Fibroblast of skin of left quadriceps (primary cell): Measurements from ENCODE around the gene RFTN1.

Experiments used
- DNase-seq, 2 experiments: peaks; one replicate each; pipeline ENCODE4 v3.0.0-alpha.2; 2013; ENCODE audit warnings: low read depth in 2 of 2

RFTN1 gene

DNA sequence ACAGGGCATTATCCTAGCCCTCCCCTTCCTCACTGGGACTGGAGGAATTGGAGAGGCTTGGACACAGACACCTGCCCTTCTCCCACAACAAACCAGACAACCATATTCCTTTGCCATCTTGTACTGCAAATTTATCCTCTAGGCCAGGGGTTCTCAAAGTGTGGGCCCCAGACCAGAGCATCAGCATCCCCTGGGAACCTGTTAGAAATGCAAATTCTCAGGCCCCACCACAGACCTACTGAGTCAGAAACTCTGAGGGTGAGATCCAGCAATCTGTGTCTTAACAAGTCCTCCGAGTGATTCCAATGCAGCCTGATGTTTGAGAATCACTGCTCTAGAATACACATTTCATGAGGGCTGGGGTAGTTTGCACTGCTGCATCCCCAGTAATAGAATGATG lies 133.1 kb downstream of the RFTN1 start:
- no peak for DNase-seq

DNA sequence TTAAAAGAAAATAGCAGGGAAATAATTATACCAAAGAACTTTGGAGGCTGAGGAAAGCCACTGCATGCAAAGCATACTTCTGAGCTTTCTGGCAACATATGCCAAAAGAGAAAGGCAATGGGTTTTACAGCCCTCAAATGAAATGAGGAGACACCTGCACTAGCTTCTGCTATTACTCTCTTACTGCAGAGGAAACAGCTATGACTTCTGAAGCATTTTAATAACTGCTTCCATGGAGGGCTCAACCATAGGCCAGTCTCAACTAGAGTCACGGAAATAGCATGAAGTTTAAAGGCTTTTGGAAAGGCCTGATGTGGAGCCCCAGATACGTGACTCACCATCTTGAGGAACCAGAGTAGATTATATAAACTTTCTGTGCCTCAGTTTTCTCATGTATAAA lies 133.7 kb downstream of the RFTN1 start:
- DNase-seq: no peak

DNA sequence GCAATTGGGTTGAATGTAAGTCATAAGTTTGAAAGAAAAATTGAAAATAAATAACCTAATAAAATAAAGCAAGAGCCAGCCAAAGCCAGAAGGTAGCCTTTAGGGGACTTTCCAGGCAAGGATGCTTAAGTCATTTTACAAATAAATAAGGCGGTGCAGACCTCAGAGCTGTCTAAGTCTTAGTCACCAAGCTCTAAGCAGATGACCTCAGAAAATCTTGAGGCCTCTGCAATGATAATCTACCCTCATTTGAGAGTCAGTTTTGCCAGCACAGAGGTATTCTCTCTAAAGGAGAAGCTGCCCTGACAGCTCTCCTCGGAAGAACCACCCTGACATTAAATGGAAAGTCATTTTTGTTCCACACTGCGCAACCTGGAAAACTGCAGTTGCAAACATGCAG lies 134.6 kb downstream of the RFTN1 start:
- no peak for DNase-seq

DNA sequence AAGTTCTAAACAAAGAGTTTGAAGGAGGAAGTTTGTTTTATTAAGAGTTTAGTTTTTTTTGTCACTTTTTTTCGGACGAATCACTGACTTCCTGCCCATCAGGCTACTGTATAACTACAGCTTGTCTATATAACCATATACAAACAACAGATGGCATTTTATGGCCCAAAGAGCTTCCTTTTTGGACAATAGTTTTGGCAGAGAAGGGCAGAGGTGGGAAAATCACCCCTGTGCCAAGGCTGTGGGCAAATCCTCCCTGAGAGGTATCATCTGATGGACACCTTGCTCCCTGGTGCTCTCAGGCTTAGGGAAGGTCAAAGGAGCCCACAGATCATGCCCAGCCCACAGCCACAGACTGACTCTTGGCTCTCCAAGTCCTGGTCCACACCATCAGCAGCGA lies 135.1 kb downstream of the RFTN1 start:
- DNase-seq: no peak

GRCh38 chr3:16377847-16378302 lies 135.6 kb downstream of the RFTN1 start:
- no peak for DNase-seq

- DNase-seq: no peak
Observed at GRCh38 chr3:16377196-16377595, 136.3 kb downstream of the RFTN1 start.

DNA sequence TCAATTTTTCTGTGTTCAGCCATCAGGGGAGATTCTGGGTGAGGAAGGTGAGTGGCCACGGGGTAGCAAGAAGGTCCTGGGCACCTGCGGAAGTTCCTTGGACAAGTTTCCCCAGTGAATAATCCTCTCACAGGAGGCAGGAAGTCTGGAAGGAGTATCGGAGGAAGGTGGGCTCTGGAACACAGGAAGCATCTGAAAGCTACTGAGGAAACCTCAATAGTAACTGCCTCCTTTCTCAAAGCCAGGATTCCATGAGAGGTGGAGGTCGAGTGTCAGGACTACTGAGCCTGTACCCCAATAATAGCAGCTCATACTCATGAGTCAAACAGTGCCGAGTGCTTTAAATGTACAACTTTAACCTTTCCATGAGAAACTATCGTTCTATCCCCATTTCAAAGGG lies 137.6 kb downstream of the RFTN1 start:
- no peak for DNase-seq

- no peak for DNase-seq
Observed at GRCh38 chr3:16374935-16375245, 138.6 kb downstream of the RFTN1 start.

DNA sequence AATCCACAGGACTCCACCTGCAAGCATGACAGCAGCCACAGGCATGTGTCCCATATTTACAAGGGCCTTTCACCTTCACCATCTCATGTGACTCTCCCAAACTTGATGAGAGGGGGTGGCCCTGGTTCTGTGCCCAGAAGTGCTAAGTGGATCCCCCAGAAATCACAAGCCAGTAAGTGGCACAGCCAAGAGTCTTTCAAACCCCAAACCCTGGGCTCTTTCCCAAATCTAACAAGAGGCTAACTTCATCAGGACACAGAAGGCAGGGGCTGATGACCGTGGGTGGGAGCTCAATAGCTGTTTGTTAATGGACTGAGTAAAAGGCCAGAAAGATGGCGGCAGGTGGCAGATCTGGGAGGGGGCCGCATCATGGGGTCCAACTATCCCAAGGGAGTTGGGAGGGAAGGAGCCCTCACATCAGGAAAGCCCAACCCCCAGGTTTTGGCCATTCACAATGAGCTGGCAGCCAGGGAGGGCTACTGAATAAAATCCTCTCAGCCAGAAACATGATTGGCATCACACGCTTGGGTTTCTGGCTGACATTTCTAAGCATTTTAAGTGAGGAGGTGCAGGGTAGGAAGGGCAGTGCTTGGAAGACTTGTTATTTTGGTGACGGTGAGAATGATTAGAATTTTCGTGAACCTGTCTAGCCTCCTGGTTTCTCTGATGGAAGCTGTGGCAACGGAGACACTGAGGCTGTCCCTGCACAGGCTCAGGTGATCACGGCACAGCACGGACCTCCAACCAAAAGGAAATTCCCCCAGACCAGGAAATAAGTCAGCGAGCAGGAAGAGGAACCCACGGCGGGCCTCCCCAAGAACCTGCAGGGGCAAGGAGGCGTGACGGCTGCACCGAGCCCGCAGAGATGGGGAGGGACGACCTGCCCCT lies 139.2 kb downstream of the RFTN1 start:
- no peak for DNase-seq

DNA sequence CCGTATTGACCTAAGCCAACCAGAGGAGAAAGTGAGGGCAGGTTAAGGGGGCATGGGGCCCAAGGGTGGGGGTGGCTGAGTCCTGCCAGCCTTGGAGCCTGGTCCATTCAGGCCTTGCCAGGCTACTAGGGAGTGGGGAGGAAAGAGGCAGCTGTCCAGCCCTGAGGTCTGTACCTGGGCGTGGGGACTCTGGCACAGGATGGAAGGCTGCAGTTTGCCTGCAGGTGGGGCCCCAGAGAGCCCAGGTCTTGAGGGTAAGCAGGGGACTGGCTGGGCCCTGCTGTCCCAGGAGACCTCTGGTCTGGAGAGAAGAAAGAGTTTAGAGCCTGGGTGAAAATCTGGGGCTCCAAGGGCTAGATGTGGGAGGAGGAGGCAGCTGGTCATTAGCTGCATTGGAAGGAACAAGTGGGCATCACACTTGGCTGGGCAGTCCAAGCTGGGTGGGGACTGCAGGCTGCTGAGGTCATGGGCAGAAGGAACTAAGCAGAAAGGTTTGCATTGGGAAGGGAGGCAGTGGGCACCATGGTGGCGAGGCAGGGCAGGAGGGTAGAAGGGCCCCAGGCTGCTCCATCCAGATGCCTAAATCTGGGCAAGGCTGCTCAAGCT lies 140.1 kb downstream of the RFTN1 start:
- no peak for DNase-seq

- DNase-seq: no peak
Observed at GRCh38 chr3:16372362-16373292, 140.9 kb downstream of the RFTN1 start.

DNA sequence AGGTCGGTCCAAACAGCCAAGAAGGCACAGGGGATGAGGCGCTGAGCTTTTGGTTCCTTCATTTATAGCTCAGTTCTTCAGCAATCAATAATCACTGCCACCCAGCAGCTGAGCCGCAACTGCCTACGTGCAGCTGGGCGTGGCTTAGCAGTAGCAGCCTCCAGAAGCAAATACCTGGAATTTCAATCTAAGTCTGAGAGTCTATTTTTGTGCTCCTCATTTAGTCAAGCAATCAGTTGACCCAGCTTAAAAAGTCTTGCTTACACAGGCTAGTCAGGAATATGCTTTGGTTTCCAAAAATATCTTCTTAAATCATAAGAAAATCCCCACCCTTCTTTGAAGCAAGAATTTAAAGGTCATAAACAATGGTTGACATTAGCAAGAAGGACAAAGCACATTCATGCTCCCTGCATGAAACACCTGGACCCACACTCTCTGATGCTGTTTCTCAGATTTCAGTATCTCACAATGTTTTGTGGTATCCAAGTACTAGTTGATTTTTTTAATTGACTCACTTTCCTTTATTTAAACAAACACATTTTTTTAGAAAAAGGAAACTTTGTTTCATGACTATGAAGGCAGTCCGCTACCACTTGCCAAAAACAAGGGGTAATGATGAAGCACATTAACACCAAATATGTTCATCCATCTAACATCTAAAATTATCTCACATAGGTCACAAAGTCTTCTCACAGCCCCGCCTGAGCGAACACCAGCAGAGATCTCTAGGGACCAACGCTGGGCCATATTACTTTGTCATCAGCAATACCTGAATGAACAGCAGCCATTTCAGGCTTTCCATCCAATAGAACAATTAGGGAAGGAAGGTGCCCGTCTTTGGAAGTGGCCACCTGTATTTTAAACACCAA lies 142.4 kb downstream of the RFTN1 start:
- no peak for DNase-seq

DNA sequence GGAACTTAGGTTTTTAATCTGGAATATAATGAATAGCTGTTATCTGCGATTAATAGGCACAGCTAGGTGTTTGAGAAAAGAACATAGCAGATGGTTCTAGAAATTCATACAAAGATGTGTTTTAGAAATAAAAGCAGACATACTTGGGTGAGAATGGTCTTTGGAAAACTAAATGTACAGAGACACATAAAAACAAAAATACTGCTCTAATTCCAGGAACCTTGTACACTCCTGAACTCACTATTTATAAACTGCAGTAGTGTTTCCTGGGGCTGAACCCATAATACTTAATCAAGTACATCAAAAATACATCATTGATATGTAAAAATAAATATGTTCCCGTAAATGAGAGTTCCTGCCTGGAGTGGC lies 143.0 kb downstream of the RFTN1 start:
- no peak for DNase-seq

- DNase-seq: no peak
Observed at GRCh38 chr3:16369885-16370284, 143.6 kb downstream of the RFTN1 start.

DNA sequence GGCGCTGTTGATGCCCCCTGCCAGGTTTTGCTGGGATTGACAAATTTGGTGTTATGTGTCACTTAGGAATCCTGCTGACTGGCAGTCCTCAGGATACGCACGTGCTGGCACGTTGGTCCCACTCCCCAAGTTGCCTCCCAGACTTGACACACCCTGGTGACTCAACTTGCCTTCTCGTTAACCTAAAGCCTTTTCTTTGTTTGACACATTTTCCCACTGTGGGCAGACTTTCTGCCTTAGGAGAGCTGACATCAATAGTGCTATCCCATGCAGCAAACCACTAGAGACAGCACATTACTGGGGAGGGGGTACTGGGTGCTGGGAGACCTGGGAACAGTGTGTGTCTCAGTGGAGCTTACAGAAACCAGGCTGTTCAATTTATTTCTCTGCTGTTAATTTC lies 144.2 kb downstream of the RFTN1 start:
- no peak for DNase-seq

DNA sequence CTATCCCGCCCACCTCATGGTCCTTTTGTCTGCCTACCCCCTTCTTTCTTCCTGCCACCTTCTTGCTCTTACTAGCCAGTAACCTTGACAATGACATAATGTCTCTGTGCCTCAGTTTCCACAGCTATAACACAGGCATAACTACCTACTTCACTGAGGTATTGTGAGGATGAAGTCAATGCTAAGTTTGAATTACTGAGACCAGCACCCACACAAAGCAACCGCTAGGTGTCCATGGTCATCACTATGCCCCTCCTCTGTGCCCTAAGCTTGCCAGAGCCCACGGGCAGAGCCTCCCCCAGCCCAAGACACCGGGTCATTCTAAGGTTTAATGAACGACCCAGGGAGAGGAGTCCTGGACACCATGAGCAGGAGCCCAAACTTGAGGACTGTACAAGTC lies 146.9 kb downstream of the RFTN1 start:
- no peak for DNase-seq

DNA sequence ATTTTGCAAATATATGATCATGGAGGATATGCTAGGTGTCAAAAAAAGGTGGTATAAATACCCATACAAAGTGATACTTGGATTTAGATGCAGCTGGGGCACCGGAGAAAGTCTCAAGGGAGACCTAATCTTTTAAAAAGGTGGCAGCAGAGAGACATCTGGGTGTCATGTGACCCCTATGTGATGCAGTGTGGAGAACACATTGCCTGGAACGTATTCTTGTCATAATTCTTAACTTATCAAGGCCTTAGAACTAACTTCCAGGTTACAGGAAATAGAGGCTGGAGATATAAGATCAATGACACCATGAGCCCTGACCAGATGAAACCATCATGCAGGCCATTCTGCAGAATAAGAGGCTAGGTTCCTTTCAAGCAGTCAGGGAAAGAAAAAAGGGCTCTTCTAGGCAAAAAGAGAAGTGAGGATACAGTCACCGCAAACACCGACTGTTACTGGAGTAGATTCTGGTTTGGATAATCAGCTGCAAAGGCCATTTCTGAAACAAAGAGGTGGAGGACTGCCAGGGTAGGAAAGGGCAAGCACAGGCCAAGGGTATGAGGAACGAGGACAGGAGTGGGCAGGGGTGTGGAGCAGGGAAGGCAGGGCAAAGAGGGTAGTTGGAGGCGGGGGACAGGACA lies 147.9 kb downstream of the RFTN1 start:
- no peak for DNase-seq

DNA sequence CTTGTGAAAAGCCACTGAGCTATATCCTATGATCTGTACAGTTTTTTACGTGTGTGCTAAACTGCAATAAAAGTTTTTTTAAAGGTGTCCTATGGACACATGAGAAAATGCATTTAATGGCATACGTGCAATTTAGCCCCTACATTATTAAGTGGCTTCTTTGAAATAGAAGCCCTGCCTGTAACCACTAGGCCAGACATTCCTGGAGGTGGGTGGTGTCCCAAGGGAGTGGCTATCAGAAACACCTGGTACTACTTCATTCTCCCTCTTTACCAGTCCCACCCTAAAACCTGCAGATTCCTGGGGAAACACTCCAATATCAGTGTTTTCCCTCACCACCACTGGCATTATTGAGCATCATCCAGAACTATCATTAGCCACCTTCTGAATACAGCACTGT lies 148.5 kb downstream of the RFTN1 start:
- DNase-seq: no peak

GRCh38 chr3:16364323-16364722 lies 149.2 kb downstream of the RFTN1 start:
- no peak for DNase-seq

GRCh38 chr3:16363636-16364035 lies 149.9 kb downstream of the RFTN1 start:
- DNase-seq: no peak

GRCh38 chr3:16362770-16363169 lies 150.7 kb downstream of the RFTN1 start:
- DNase-seq: no peak
